HG02943 (cell line): ENCODE data around the gene VARS1.

ENCODE experiments used
- ATAC-seq: cut with Tn5 transposase; IDR thresholded peaks from one replicate; pipeline ENCODE4 v1.9.1; 2021; ENCODE audit warnings: mild to moderate bottlenecking, low read depth, moderate library complexity; ENCODE audit not compliant: unreplicated experiment

The VARS1 gene

DNA sequence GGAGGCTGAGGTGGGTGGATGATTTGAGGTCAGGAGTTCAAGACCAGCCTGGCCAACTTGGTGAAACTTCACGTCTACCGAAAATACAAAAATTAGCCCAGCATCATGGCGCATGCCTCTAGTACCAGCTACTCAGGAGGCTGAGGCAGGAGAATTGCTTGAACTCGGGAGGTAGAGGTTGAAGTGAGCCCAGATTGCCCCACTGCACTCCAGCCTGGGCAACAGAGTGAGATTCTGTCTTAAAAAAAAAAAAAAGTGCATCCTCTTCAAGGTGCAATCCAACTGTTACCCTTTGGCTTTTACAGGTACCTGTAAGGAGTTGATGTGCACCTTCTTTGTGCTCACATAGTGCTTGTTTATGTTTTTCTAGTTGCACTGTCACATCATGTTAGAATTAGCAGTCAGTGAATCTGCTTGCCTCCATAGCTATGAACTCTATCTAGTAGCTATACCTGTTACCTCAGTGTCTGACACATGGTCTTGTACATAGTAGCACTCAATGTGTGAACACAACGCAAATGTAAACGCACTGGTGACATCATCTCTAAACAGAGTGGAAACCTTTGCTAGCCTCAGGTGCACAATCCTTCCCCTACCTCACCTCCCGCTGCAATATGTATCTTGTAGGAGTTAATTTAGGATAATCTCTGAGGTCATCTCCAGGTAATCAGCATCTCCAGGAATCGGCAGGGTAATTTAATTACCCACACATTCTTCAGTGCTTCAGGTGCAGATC is 46.1 kb downstream of the VARS1 start:
- ATAC-seq = no peak
